GM12878 (cell line): ENCODE measurements around the gene P2RX6. TPM values are rescaled to one million over a fixed set of nuclear protein-coding genes. Genes with fewer than 3 reads are reported as not detected.

ENCODE experiments used
- ATAC-seq: fragments of 200-7000 bp; cut with Tn5 transposase; 3 replicates; pipeline ENCODE4 v1.9.1; 2020; ENCODE audit warnings: mild to moderate bottlenecking, moderate library complexity
- BruUV-seq: library from RNA; stranded (reverse); fragments of 400-500 nt; replicated peaks from 2 replicates; lab custom pipeline; 2021; lab: Mats Ljungman, UMichigan
- CTCF ChIA-PET: fragments of 300-600 bp; sonication (Branson Sonifier 250); formaldehyde crosslinking; extraction: SDS; loops from one replicate; lab custom pipeline; 2021; ENCODE audit warnings: inconsistent platforms; lab: Yijun Ruan, JAX
- POLR2A ChIA-PET: fragments of 350-600 bp; formaldehyde crosslinking; extraction: SDS; loops from one replicate; lab custom pipeline; 2021; ENCODE audit warnings: inconsistent platforms; lab: Charles Lee
- RAD21 ChIA-PET: fragments of 300-600 bp; sonication (Branson Sonifier 250); formaldehyde crosslinking; loops from one replicate; lab custom pipeline; 2023; ENCODE audit warnings: antibody characterized with exemption; ENCODE audit not compliant: unreplicated experiment; lab: Charles Lee
- SMC1A ChIA-PET: fragments of 300-600 bp; sonication (Branson Sonifier 250); formaldehyde crosslinking; loops from one replicate; lab custom pipeline; 2023; ENCODE audit not compliant: unreplicated experiment, uncharacterized antibody; lab: Charles Lee
- DNase-seq: peaks from one replicate; pipeline ENCODE4 v3.0.0-alpha.2; 2011; ENCODE audit warnings: low read depth, low spot score
- FAIRE-seq: peaks from 3 replicates; lab custom pipeline; 2011; peaks lifted over from hg19 to GRCh38; lab: Jason Lieb, UNC
- H2AFZ ChIP-seq: 2 replicates; pipeline ENCODE4 v1.6.0; 2011; ENCODE audit warnings: low read depth, low read length, control low read depth; ENCODE audit not compliant: control insufficient read depth
- H3K27ac ChIP-seq: 2 replicates; pipeline ENCODE4 v1.5.1; 2011; ENCODE audit warnings: control low read depth; ENCODE audit not compliant: control insufficient read depth, insufficient read depth
- H3K27me3 ChIP-seq, 2 experiments: replicated peaks in 1 of 2; 2 replicates each; pipeline versions ENCODE4 v1.6.0 to v1.6.1; 2011; ENCODE audit warnings: low read length in 1 of 2; ENCODE audit not compliant: control insufficient read depth in 2 of 2, insufficient read depth in 2 of 2
- H3K36me3 ChIP-seq, 2 experiments: 2 replicates each; pipeline ENCODE4 v1.5.1; 2011; ENCODE audit warnings: low read length in 1 of 2; ENCODE audit not compliant: control insufficient read depth in 2 of 2, insufficient read depth in 2 of 2
- H3K4me1 ChIP-seq: 2 replicates; pipeline ENCODE4 v1.6.1; 2011; ENCODE audit warnings: mild to moderate bottlenecking, low read length, moderate library complexity, mixed read lengths; ENCODE audit not compliant: control insufficient read depth, insufficient read depth
- H3K4me2 ChIP-seq: 2 replicates; pipeline ENCODE4 v1.6.0; 2011; ENCODE audit warnings: control low read depth; ENCODE audit not compliant: control insufficient read depth, insufficient read depth
- H3K4me3 ChIP-seq: fragments of 200-600 bp; sonication (generic); 2 replicates; pipeline ENCODE4 v1.5.1; 2016
- H3K79me2 ChIP-seq: 2 replicates; pipeline ENCODE4 v1.6.0; 2011; ENCODE audit warnings: low read length; ENCODE audit not compliant: control insufficient read depth, insufficient read depth
- H3K9ac ChIP-seq: 2 replicates; pipeline ENCODE4 v1.8.0; 2011; ENCODE audit warnings: low read length, control low read depth, mixed read lengths; ENCODE audit not compliant: control insufficient read depth, insufficient read depth
- H3K9me3 ChIP-seq: replicated peaks from 3 replicates; pipeline ENCODE4 v1.5.1; 2011; ENCODE audit warnings: mild to moderate bottlenecking, low read length; ENCODE audit not compliant: control insufficient read depth, insufficient read depth
- H4K20me1 ChIP-seq: 2 replicates; pipeline ENCODE4 v1.6.0; 2011; ENCODE audit not compliant: control insufficient read depth, insufficient read depth
- BCLAF1 ChIP-seq: fragments of 450-650 bp; IDR thresholded peaks from 2 replicates; pipeline ENCODE4 v1.6.1; 2017; ENCODE audit warnings: antibody characterized with exemption, mild to moderate bottlenecking, moderate library complexity
- CBX3 ChIP-seq: fragments of 200-600 bp; sonication (generic); IDR thresholded peaks from 2 replicates; pipeline ENCODE4 v1.6.1; 2016; ENCODE audit warnings: low read depth, borderline replicate concordance
- HCFC1 ChIP-seq: fragments of 150-350 bp; IDR thresholded peaks from 2 replicates; pipeline ENCODE4 v1.6.1; 2014; ENCODE audit warnings: low read length
- HDAC2 ChIP-seq: fragments of 200-600 bp; sonication (generic); IDR thresholded peaks from 2 replicates; pipeline ENCODE4 v1.6.1; 2017
- IRF5 ChIP-seq: fragments of 450-650 bp; IDR thresholded peaks from 2 replicates; pipeline ENCODE4 v1.6.1; 2017; ENCODE audit warnings: borderline replicate concordance
- KAT2A ChIP-seq: conservative IDR thresholded peaks from 2 replicates; pipeline ENCODE4 v1.6.1; 2011; ENCODE audit warnings: low read depth, low read length; ENCODE audit not compliant: control insufficient read depth
- MLLT1 ChIP-seq: fragments of 450-650 bp; IDR thresholded peaks from 2 replicates; pipeline ENCODE4 v1.6.1; 2016; ENCODE audit warnings: mild to moderate bottlenecking
- MTA3 ChIP-seq: IDR thresholded peaks from 2 replicates; pipeline ENCODE4 v1.6.1; 2012; ENCODE audit warnings: low read length, inconsistent platforms, borderline replicate concordance
- NFYA ChIP-seq: IDR thresholded peaks from 2 replicates; pipeline ENCODE4 v1.6.1; 2011; ENCODE audit warnings: low read depth, mild to moderate bottlenecking, low read length, improper control_type of control experiment, borderline replicate concordance
- POLR2A ChIP-seq: IDR thresholded peaks from 2 replicates; pipeline ENCODE4 v1.6.1; 2011; ENCODE audit warnings: low read depth, mild to moderate bottlenecking, low read length
- RELA ChIP-seq: fragments of 450-650 bp; IDR thresholded peaks from 2 replicates; pipeline ENCODE4 v1.8.0; 2014; ENCODE audit warnings: borderline replicate concordance; ENCODE audit not compliant: partially characterized antibody
- SP1 ChIP-seq: IDR thresholded peaks from one replicate; pipeline ENCODE4 v1.6.1; 2011; ENCODE audit warnings: low read depth, low read length
- SREBF1 ChIP-seq: IDR thresholded peaks from 2 replicates; pipeline ENCODE4 v1.6.1; 2012; ENCODE audit warnings: mild to moderate bottlenecking, low read length
- SUZ12 ChIP-seq: fragments of 200-600 bp; sonication (generic); IDR thresholded peaks from one replicate; pipeline ENCODE4 v1.6.1; 2018; ENCODE audit warnings: antibody characterized with exemption, mild to moderate bottlenecking; ENCODE audit not compliant: unreplicated experiment
- TARDBP ChIP-seq: IDR thresholded peaks from 2 replicates; pipeline ENCODE4 v1.6.1; 2016; ENCODE audit warnings: borderline replicate concordance
- TCF7 ChIP-seq: IDR thresholded peaks from 2 replicates; pipeline ENCODE4 v1.6.1; 2014; ENCODE audit warnings: antibody characterized with exemption, borderline replicate concordance
- WRNIP1 ChIP-seq: IDR thresholded peaks from 2 replicates; pipeline ENCODE4 v1.6.1; 2011; ENCODE audit warnings: low read depth, low read length, improper control_type of control experiment, borderline replicate concordance
- ZBTB33 ChIP-seq: fragments of 450-650 bp; IDR thresholded peaks from 2 replicates; pipeline ENCODE4 v1.6.1; 2017; ENCODE audit warnings: mild to moderate bottlenecking
- ZNF207 ChIP-seq: fragments of 450-650 bp; IDR thresholded peaks from 2 replicates; pipeline ENCODE4 v1.6.1; 2014; ENCODE audit warnings: antibody characterized with exemption, mild to moderate bottlenecking, borderline replicate concordance
- WGBS: methylation state at CpG from one replicate; pipeline ENCODE4 v1.1.6; 2016; ENCODE audit warnings: low lambda C conversion rate; ENCODE audit not compliant: insufficient replicate concordance, insufficient coverage; ENCODE audit errors: missing lambda C conversion rate; 5-methylcytosine and 5-hydroxymethylcytosine counted together
- in situ Hi-C: fragments of 300-500 bp; cut with MboI; formaldehyde crosslinking; loops from 9 replicates; pipeline ENCODE4 v1.14.3; 2018; ENCODE audit warnings: mixed read lengths
- intact Hi-C: fragments of 100-400 bp; cut with micrococcal nuclease; formaldehyde crosslinking; loops from one replicate; pipeline ENCODE4 v1.14.2; 2022; ENCODE audit not compliant: unreplicated experiment
- polyA plus RNA-seq, 11 experiments: library from polyadenylated mRNA; depleted of rRNA in 4 of 11; unstranded in 6 of 11; stranded (reverse) in 5 of 11; fragments of >200 nt; fragmentation: Nextera tagmentation in 4 of 11; fragmentation: Illumina TruSeq in 1 of 11; extraction: Ambion mirVana in 4 of 11; extraction: Trizol in 1 of 11; gene quantifications; 1 replicate in 1 of 11; 2 replicates in 10 of 11; pipeline versions ENCODE4 v1.2.1 to v1.2.3, GENCODE V29; 2011 to 2016; ENCODE audit warnings: inconsistent platforms in 2 of 11, missing spikeins in 2 of 11, low read depth in 1 of 11
- total RNA-seq, 4 experiments: library from RNA; depleted of rRNA in 3 of 4; stranded (reverse); fragments of >200 nt in 3 of 4; fragmentation: Illumina TruSeq in 1 of 4; extraction: Trizol in 1 of 4; gene quantifications; 2 replicates each; pipeline versions ENCODE4 v1.2.1 to v1.2.3, GENCODE V29; 2013 to 2021

P2RX6 gene
- total and polyA plus RNA-seq, 10 of the 15 experiments (the other 5 are each of a cell fraction or from before 2014, with no cell fraction given): 0.03 to 0.21 (median 0.07) TPM; not detected in 5

GRCh38 chr22:20994128-20994901 is 20.6 kb upstream of the P2RX6 start:
- no peak for FAIRE-seq
- no peaks in the 10 kb centered on the region for H3K9me3 ChIP-seq
- no peaks in the 10 kb centered on the region for H3K4me1 ChIP-seq
- ChIA-PET RAD21 (no interaction called here), CTCF (no interaction called here), SMC1A (no interaction called here), POLR2A (no interaction called here)
- H2AFZ ChIP-seq: no peak overlapping the region
- H3K4me2 ChIP-seq: no peak overlapping the region
- ATAC-seq: no peak
- intact Hi-C loops: no loop called here
- H3K27ac ChIP-seq: no peak overlapping the region
- H4K20me1 ChIP-seq: no peaks in the 10 kb centered on the region
- in situ Hi-C loops: no loop called here
- H3K4me3 ChIP-seq: no peak overlapping the region
- WGBS: 89% methylated on average over 26 of the region's 30 CpGs
- no peaks in the 10 kb centered on the region for H3K27me3 ChIP-seq
- H3K79me2 ChIP-seq: no peaks in the 10 kb centered on the region
- peaks cover 2 to 7% of the 10 kb centered on the region in 2 experiments; a peak in 2 of 4 replicates for H3K36me3 ChIP-seq
- no peak overlapping the region for H3K9ac ChIP-seq
- no peak for DNase-seq
- BruUV-seq: no TSS peak
- TF ChIP-seq NFYA (no peak), CBX3 (no peak), RELA (no peak), WRNIP1 (no peak), POLR2A (no peak), HCFC1 (no peak), MTA3 (no peak), KAT2A (no peak), IRF5 (no peak), SUZ12 (no peak), SP1 (no peak), SREBF1 (no peak), ZNF207 (no peak), ZBTB33 (no peak), TARDBP (no peak), BCLAF1 (no peak), HDAC2 (no peak), MLLT1 (no peak), TCF7 (no peak)
